RWPE1 (cell line): ENCODE measurements around the gene TEX261.
"Not testable (repeated sequence)": the region's sequence is repeated elsewhere in the genome, so short reads cannot be mapped to it uniquely, and the experiment has no call there.

ENCODE experiments used
- CTCF ChIA-PET: fragments of 350-600 bp; sonication (Branson Sonifier 250); formaldehyde crosslinking; extraction: SDS; loops from one replicate; lab custom pipeline; 2021; lab: Yijun Ruan, JAX
- POLR2A ChIA-PET: fragments of 400-600 bp; formaldehyde crosslinking; extraction: SDS; loops from one replicate; lab custom pipeline; 2020; ENCODE audit warnings: antibody characterized with exemption; ENCODE audit not compliant: low non-redundant PET; lab: Yijun Ruan, JAX
- DNase-seq: peaks from one replicate; pipeline ENCODE4 v3.0.0; 2012; ENCODE audit warnings: low spot score
- H3K27ac ChIP-seq: fragments of 450-650 bp; 2 replicates; pipeline ENCODE4 v1.5.1; 2017
- CTCF ChIP-seq: fragments of 450-650 bp; conservative IDR thresholded peaks from 2 replicates; pipeline ENCODE4 v1.5.1; 2017; ENCODE audit warnings: low read depth, mild to moderate bottlenecking

Gene TEX261

DNA sequence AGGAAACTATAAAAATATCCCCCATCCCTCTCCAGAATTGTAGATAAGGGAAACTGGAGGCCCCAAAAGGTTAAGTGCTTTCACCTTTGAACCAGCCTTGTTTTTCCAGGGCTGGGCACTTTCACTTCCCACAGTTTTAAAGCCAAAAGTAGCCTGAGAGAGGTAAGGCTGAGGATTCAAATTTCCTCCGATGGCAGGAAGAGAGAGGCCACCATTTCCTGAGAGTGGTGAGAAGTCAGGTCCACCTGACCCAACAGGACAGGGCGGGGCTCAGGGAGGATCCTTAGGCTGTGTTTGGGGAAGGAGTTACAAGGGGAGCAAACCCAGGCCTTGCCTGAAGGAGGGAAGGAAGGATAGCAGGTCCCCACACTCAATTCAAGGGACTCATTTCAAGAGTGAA lies 4.7 kb upstream of the TEX261 start:
- POLR2A ChIA-PET, result no interaction called here
- DNase-seq, result no peak
- H3K27ac ChIP-seq, result no peak overlapping the region
- TF ChIP-seq CTCF, result no peak
- CTCF ChIA-PET, result interaction anchor here (0.6 kb wide), 1 partner anchor 92 kb away, joined by 4 read pairs; no protein-coding TSS in a partner anchor

DNA sequence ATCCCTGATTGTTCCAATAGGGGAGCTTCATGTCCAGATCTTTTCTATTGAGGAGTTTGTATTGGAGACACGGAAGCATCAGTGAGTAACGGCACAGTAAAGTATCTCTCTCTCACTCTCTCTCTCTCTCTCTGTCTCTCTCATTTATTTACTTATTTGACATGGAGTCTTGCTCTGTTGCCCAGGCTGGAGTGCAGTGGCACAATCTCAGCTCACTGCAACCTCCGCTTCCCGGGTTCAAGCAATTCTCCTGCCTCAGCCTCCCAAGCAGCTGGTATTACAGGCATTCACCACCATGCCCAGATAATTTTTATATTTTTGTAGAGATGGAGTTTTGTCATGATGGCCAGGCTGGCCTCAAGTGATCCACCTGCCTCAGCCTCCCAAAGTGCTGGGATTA lies 4.2 kb upstream of the TEX261 start:
- DNase-seq, CTCF ChIA-PET, POLR2A ChIA-PET, H3K27ac ChIP-seq: not testable (repeated sequence)

- ChIA-PET POLR2A (no interaction called here), CTCF (no interaction called here)
- no peak for TF ChIP-seq CTCF
Observed at GRCh38 chr2:70995426-70995729, 705 bp upstream of the TEX261 start.

DNA sequence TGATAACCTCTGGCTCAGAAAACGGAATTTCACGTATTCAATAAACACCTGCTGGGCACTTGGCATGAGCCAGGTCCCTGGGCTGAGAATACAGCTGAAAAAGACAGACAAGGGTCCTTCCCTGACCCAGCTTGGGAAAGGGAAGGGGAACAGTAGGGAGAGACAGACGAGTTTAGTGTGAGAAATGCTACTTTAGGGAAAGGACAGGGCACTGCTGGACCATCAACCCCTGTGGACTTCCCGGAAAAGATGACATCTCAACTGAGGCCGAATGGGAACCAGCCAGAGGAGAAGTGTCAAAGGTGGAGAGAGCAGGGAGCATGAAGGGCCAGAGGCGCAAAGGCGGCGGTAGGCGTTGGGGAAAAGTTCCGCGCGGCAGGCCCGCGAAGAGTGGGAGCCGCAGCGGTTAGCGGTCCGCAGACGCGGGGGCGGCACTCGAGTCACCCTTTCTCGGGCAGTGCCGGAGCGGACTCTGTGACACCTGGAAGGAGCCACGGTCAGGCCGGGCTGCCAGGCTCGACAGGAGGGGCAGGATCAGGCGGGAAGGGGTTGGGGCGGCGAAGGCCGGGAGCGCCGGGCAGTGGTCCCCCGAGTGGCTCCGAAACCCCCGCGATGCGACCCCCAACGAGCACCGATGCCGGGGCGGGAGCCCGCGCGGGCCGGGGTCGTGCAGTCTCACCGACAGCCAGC lies 519 bp downstream of the TEX261 start:
- peak; percentile 27 for DNase-seq
- ChIA-PET CTCF (no interaction called here), POLR2A (no interaction called here)
- H3K27ac ChIP-seq, result peak overlapping the region; percentile 72
- no peak for TF ChIP-seq CTCF

More at GRCh38 chr2:70995426-70995729, 705 bp upstream of the TEX261 start:
- DNase-seq, result peak; percentile 29
- H3K27ac ChIP-seq, result peak overlapping the region; percentile 72

GRCh38 chr2:70992945-70993853 lies 1.5 kb downstream of the TEX261 start:
- no peak for TF ChIP-seq CTCF
- no peak overlapping the region for H3K27ac ChIP-seq
- no peak for DNase-seq
- POLR2A ChIA-PET, result interaction anchor here (0.6 kb wide), 1 partner anchor 351 kb away, joined by 4 read pairs; no protein-coding TSS in a partner anchor
- CTCF ChIA-PET, result interaction anchor here (1.2 kb wide), 1 partner anchor 8 kb away, joined by 3 read pairs; no protein-coding TSS in a partner anchor

- POLR2A ChIA-PET, result no interaction called here
- TF ChIP-seq CTCF, result no peak
- CTCF ChIA-PET, result interaction anchor here (0.6 kb wide), 1 partner anchor 707 kb away, joined by 6 read pairs; no protein-coding TSS in a partner anchor
- DNase-seq, result no peak
- no peak overlapping the region for H3K27ac ChIP-seq
Observed at GRCh38 chr2:70991742-70992141, 2.9 kb downstream of the TEX261 start.
